Heart right ventricle (tissue), 16 donors: ENCODE results near the gene GFOD1. TPM values are rescaled to one million over a fixed set of nuclear protein-coding genes. Genes with fewer than 3 reads are reported as not detected.

Experiments
- ATAC-seq, 8 donors: fragments of 200-7000 bp; cut with Tn5 transposase; one replicate each; pipeline ENCODE4 v1.9.1; 2020; ENCODE audit warnings: mild to moderate bottlenecking in 8 of 8, moderate library complexity in 8 of 8, moderate number of reproducible peaks in 1 of 8
- DNase-seq, 2 donors: peaks; one replicate each; pipeline ENCODE4 v3.0.0-alpha.2; 2020
- H3K27ac ChIP-seq, 10 donors: fragments of 200-600 bp; sonication (generic) in 2 of 10; one replicate each; pipeline versions ENCODE4 v1.5.0 to v1.8.0; 2020 to 2022; ENCODE audit warnings: mild to moderate bottlenecking in 3 of 10
- H3K27me3 ChIP-seq, 7 donors: fragments of 200-600 bp; one replicate each; pipeline ENCODE4 v1.8.0; 2021 to 2022; ENCODE audit warnings: mild to moderate bottlenecking in 2 of 7
- H3K36me3 ChIP-seq, 9 donors: fragments of 200-600 bp; sonication (generic) in 1 of 9; one replicate each; pipeline versions ENCODE4 v1.5.0 to v1.8.0; 2020 to 2022; ENCODE audit warnings: mild to moderate bottlenecking in 2 of 9
- H3K4me1 ChIP-seq, 9 donors: fragments of 200-600 bp; sonication (generic) in 1 of 9; one replicate each; pipeline versions ENCODE4 v1.5.0 to v1.8.0; 2020 to 2022; ENCODE audit warnings: mild to moderate bottlenecking in 4 of 9
- H3K4me3 ChIP-seq, 10 donors: fragments of 200-600 bp; sonication (generic) in 2 of 10; one replicate each; pipeline versions ENCODE4 v1.5.0 to v1.8.0; 2020 to 2022; ENCODE audit warnings: mild to moderate bottlenecking in 7 of 10, moderate library complexity in 2 of 10
- H3K9me3 ChIP-seq, 11 donors: fragments of 200-600 bp in 10 of 11; sonication (generic) in 2 of 11; one replicate each; pipeline versions ENCODE4 v1.5.0 to v1.8.0; 2013 to 2022; ENCODE audit warnings: mild to moderate bottlenecking in 2 of 11, control low read depth in 1 of 11, moderate library complexity in 1 of 11
- CTCF ChIP-seq, 9 donors: fragments of 200-600 bp; sonication (generic) in 2 of 9; IDR thresholded peaks; one replicate each; pipeline versions ENCODE4 v1.5.0 to v1.8.0; 2021 to 2022; ENCODE audit warnings: antibody characterized with exemption in 9 of 9, mild to moderate bottlenecking in 5 of 9, moderate library complexity in 1 of 9
- WGBS, 2 donors: extraction: QIAGEN DNeasy Blood & Tissue Kit; methylation state at CpG; one replicate each; pipeline ENCODE4 v1.1.7; 2013; ENCODE audit warnings: inconsistent platforms in 1 of 2; 5-methylcytosine and 5-hydroxymethylcytosine counted together
- intact Hi-C, 10 donors: fragments of 100-400 bp; cut with DNase I; formaldehyde crosslinking; loops; one replicate each; pipeline versions ENCODE4 v1.11.1 to v1.14.2; 2022
- polyA plus RNA-seq, 2 donors: library from polyadenylated mRNA; stranded (reverse); fragments of 200-250 nt; gene quantifications; one replicate each; pipeline ENCODE4 v1.2.3, GENCODE V29; 2013
- total RNA-seq, 10 donors: library from RNA; stranded (reverse); fragmentation: NEBNext Ultra II Directional in 3 of 10; extraction: Animal tissue kit (Norgen Biotek cat#: 25700) in 3 of 10; gene quantifications; one replicate each; pipeline versions ENCODE4 v1.2.1 to v1.2.4, GENCODE V29; 2021 to 2023
- donor health status: Arrhythmogenic right ventricular cardiomyopathy.
- donor health status: ischemic (EF 13 %, LVEDD 7.1; RV severe dilation, severe dysfunction).
- donor health status: healthy with polysubstance abuse.
- donor health status: DM: no; HTN: yes; CAD: no.
- donor health status: DM: no; HTN: no; CAD: no.
- donor health status: ischemic (EF 25% LVEDD 6.9; RV normal size, moderate dysfunction).
- donor health status: ischemic (EF 25% LVEDD 5.7; RV mildly dilated, moderate dysfunction).
- donor health status: healthy.
- donor health status: DM: yes; HTN: yes; CAD: no.
- donor health status: Ischemic cardiomyopathy.
- donor health status: ischemic (EF 35%, LVEDD 5.7; RV mildly dilated, moderate dysfunction).
- donor health status: nonischemic (EF 11% LVEDD 7.7; RV severe dilation, severe dysfunction).
- donor health status: DM: yes; HTN: yes; CAD: no.
- donor health status: PGD.
- donor health status: ischemic (EF 29% LVEDD 5.4; RV normal size, mild dysfunction).
- donor health status: nonischemic (EF 23%, LVEDD 6.1; RV moderate dilation, normal function).

GFOD1 gene
- total and polyA plus RNA-seq, 12 donors, result 13.8 to 96.5 (median 37.0) TPM

GRCh38 chr6:13433709-13434121 lies 53.7 kb downstream of the GFOD1 start:
- Histone ChIP-seq H3K27me3 (no peaks in the 10 kb centered on the region), H3K4me3 (no peak overlapping the region), H3K27ac (peak overlapping the region in 9 of 10 donors; percentile 30 to 71 (median 65)), H3K9me3 (no peaks in the 10 kb centered on the region), H3K4me1 (peaks cover 2 to 89% (median 83%) of the 10 kb centered on the region in 9 donors), H3K36me3 (no peaks in the 10 kb centered on the region)
- 73 to 75% methylated on average over 5 of the region's 5 CpGs for WGBS, 2 donors
- no peak for TF ChIP-seq CTCF (IDR thresholded peaks at IDR 0.05)
- DNase-seq, result no peak
- intact Hi-C loops, result no loop called here
- ATAC-seq, result peak; percentile 37 to 67 (median 62)

- peaks cover 2 to 92% (median 83%) of the 10 kb centered on the region in 9 donors for H3K4me1 ChIP-seq
- H3K36me3 ChIP-seq, result no peaks in the 10 kb centered on the region
- ATAC-seq, result no peak
- H3K4me3 ChIP-seq, result no peak overlapping the region
- no peak for TF ChIP-seq CTCF (IDR thresholded peaks at IDR 0.05)
- H3K27ac ChIP-seq, result peak overlapping the region in 5 of 10 donors; percentile 34 to 71 (median 66)
- WGBS, 2 donors, result 70 to 81% methylated on average over 4 of the region's 4 CpGs
- H3K9me3 ChIP-seq, result no peaks in the 10 kb centered on the region
- DNase-seq, result no peak
- no peaks in the 10 kb centered on the region for H3K27me3 ChIP-seq
- intact Hi-C loops, result no loop called here
Observed at GRCh38 chr6:13432526-13433184, 54.7 kb downstream of the GFOD1 start.

GRCh38 chr6:13431861-13432465 lies 55.4 kb downstream of the GFOD1 start:
- Histone ChIP-seq H3K9me3 (no peaks in the 10 kb centered on the region), H3K4me1 (peaks cover 2 to 92% (median 83%) of the 10 kb centered on the region in 9 donors), H3K27me3 (no peaks in the 10 kb centered on the region), H3K36me3 (no peaks in the 10 kb centered on the region), H3K27ac (peak overlapping the region in 5 of 10 donors; percentile 5 to 71 (median 61)), H3K4me3 (no peak overlapping the region)
- ATAC-seq (peak in 1 of 8 donors; percentile 51), DNase-seq (no peak)
- TF ChIP-seq CTCF (IDR thresholded peaks at IDR 0.05), result no peak
- intact Hi-C loops, result no loop called here
- WGBS, 2 donors, result 67 to 73% methylated on average over 5 of the region's 5 CpGs

- no peak for ATAC-seq
- intact Hi-C loops, result no loop called here
- peaks cover 8 to 92% (median 83%) of the 10 kb centered on the region in 9 donors for H3K4me1 ChIP-seq
- H3K27ac ChIP-seq, result peak overlapping the region in 3 of 10 donors; percentile 61 to 71 (median 71)
- no peaks in the 10 kb centered on the region for H3K9me3 ChIP-seq
- no peaks in the 10 kb centered on the region for H3K36me3 ChIP-seq
- no peak for TF ChIP-seq CTCF (IDR thresholded peaks at IDR 0.05)
- WGBS, 2 donors, result 93 to 95% methylated on average over 6 of the region's 6 CpGs
- DNase-seq, result no peak
- no peaks in the 10 kb centered on the region for H3K27me3 ChIP-seq
- H3K4me3 ChIP-seq, result no peak overlapping the region
Observed at GRCh38 chr6:13431059-13431656, 56.2 kb downstream of the GFOD1 start.
